NCI-H446 treated with DMSO at 0.1 percent for 48 hours (cell line): ENCODE results near the gene ATP9B.

Experiments
- DNase-seq: peaks from one replicate; lab custom pipeline; 2025; lab: John Stamatoyannopoulos, UW

Gene ATP9B

DNA sequence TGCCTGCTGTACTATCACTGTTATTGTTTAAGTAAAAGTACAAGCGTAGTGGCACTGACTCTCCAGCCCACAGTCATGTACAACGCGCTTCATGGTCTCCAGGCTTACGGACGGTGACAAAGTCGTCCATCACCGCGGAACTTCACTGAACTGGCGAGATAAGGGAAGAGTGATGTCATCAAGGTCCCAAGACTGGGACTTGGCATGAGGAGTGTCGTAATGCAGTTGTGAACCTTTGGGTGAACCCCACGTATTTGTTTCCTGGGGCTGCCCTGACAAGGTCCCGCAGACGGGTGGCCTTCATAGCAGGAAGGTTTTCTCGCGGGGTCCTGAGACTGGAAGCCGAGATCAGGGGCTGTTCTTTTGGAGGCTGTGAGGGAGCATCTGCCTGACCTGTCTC lies 343.8 kb downstream of the ATP9B start:
- DNase-seq: no peak

DNA sequence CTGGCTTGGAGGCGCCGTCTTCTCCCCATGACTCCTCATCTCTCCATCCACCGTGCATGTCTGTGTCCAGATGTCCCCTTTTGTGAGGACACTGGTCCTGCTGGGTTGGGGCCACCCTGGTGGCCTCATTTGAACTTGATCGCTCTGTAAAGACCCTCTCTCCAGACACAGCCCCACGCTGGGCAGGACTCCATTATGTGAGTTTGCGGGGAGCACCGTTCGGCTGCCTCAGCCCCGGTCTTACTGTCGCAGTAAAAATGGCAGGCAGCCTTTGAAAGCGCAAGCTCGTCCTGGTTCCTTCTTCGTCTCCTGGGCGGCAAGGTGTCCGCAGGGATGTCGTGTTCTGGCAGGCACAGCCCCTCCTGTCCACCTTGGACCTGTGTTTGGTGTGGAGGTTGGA lies 344.2 kb downstream of the ATP9B start:
- no peak for DNase-seq

DNA sequence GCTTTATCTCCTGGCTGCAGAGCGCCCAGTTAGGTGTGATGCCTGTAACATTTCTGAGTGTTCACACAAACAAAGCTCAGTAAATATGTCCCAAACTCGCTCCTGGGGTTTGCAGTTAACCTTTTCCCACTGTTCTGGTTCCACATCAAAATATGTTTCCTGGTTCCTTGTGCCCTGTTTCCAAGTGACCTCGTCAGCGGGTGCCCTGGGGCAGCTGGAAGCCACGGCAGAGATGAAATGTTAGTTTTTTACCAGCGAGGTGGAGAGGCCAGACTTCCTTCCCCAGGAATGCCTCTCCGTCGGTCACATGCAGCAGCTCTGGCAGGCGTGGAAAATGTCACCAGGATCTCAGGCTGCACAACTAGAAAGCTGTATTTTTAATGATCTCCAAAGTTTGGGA lies 344.7 kb downstream of the ATP9B start:
- DNase-seq: no peak

DNA sequence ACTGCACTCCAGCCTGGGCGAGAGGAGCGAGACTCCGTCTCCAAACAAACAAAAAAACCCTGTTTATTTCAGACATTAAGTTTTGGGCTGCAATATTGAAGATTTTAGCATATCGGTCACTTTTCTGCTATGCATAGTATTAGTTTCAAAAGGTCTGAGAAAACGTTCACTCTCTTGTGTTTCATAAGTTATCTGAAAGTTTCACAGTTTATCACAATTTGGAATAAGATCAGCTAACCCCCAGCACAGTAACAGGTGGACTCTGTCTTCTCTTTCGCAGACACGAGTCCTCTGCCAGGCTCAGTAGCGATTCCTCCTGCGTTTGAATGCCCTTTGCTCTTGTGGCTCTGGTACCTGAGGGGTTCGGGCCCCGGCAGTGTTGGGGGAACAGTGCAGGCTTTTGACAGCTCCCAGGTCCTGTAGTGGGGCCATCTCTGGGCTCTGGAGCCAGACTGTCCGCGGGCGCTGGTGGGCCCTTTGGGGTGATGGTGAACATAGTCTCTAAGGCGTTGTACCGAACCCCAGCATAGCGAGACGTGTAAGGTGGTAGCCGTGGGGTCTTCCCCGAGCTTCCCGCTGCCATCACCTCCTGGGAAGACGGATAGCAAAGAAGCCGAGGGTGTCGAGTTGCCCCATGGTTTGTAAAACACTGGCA lies 347.0 kb downstream of the ATP9B start:
- no peak for DNase-seq

GRCh38 chr18:79416677-79417052 lies 347.5 kb downstream of the ATP9B start:
- no peak for DNase-seq

GRCh38 chr18:79418236-79418635 lies 349.0 kb downstream of the ATP9B start:
- DNase-seq: no peak

DNA sequence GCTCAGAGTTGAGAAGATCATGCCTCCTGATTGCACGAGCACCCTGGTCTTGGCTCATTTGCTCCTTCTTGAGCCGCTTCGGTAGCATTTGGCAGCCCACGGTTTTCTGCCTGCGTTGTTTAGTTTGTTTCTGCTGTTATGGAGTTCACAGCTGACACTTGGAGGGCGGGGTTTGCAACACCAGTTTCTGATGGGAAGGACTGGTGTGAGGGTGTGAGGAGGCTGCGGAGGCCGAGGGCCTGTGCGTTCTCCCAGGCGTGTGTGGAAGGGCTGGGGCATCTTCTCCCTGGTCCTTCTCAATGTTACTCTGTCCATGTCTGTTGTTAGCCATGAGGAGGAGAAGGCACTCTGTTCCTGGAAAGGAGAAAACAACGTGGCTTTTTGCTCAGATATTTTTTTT lies 349.4 kb downstream of the ATP9B start:
- no peak for DNase-seq

DNA sequence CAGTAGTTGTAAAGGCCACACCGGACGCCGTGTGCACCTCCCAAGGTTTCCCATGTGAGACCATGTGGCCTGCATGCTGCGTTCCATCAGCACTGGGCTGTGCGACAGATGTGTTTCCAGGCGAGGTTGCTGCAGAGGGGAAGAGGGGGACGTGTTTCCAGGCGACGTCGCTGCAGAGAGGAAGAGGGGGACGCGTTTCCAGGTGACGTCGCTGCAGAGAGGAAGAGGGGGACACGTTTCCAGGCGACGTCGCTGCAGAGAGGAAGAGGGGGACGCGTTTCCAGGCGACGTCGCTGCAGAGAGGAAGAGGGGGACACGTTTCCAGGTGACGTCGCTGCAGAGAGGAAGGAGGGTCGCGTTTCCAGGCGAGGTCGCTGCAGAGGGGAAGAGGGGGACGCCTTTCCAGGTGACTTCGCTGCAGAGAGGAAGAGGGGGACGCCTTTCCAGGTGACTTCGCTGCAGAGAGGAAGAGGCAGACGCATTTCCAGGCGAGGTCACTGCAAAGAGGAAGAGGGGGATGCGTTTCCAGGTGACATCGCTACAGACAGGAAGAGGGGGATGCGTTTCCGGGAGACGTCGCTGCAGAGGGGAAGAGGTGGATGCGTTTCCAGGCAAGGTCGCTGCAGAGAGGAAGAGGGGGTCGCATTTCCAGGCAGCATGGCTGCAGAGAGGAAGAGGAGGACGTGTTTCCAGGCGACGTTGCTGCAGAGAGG lies 351.0 kb downstream of the ATP9B start:
- no peak for DNase-seq

DNA sequence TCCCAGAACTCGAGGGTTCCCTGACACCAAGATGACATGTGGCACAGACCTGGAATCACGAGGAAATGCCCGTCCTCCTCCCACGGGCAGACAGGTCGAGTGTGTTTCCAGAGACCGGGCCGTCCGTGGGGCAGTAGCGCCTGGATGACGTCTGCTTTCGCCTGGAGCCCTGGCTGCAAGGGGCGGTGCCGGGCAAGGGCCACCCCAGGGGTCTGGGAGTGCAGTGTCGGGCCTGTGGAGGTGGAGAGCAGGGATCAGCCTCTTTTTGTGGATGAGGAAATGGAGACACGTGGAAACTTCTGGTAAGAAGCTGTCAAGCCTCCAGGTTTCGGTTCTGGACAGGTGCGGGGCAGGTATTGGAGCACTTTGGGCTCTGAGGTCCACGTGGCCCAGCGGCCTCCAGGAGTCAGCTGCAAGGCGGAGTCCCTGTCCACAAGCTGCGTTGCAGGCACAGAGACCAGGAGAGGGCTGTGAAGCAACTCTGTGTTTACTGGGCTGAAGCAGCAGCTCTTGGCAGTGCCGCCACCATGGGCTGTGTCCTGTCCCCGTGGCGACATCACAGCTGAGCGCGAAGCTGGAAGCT lies 352.2 kb downstream of the ATP9B start:
- DNase-seq: no peak

GRCh38 chr18:79422022-79422782 lies 353.0 kb downstream of the ATP9B start:
- DNase-seq: no peak

GRCh38 chr18:79422783-79423165 lies 353.6 kb downstream of the ATP9B start:
- DNase-seq: no peak

DNA sequence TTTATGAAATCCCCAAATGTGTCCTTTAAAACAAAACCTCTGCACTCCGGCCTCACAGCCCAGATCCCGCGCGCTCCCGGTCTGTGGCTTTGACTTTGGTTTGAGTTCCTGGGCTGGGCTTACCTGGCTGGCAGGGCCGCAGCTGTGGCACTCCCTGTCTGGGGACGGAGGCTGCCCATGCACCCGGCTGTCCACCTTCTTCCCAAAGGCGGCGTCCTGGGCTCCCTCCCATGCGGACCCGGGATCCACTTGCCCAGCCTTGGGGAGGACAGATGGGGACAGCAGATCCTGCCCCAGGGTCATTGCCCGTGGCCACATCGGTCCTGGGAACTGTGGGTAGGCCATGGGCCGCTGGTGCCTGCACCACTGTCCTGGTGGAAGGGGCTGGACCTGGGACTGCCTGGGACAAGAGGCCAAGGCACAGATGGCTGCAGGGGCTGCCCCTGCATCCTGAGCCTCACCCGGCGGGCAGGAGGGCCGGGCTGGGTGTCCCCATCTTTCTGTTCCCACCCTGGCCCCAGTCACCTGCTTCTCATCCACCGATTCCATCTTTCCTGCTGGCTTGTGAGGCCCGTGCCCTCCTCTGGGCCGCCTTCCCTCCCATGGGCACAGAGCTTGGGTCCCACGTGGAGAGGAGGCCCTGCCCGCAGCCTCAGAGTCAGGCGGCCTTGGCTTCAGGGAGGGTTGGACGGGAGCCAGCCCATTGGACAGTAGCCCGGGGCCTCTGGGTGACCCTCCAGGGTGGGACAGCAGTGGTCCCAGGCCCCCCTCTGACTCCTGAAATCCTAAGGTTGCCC lies 354.2 kb downstream of the ATP9B start:
- DNase-seq: no peak

- DNase-seq: no peak
These were observed 354.9 kb downstream of the ATP9B start for GRCh38 chr18:79424008-79424565.

DNA sequence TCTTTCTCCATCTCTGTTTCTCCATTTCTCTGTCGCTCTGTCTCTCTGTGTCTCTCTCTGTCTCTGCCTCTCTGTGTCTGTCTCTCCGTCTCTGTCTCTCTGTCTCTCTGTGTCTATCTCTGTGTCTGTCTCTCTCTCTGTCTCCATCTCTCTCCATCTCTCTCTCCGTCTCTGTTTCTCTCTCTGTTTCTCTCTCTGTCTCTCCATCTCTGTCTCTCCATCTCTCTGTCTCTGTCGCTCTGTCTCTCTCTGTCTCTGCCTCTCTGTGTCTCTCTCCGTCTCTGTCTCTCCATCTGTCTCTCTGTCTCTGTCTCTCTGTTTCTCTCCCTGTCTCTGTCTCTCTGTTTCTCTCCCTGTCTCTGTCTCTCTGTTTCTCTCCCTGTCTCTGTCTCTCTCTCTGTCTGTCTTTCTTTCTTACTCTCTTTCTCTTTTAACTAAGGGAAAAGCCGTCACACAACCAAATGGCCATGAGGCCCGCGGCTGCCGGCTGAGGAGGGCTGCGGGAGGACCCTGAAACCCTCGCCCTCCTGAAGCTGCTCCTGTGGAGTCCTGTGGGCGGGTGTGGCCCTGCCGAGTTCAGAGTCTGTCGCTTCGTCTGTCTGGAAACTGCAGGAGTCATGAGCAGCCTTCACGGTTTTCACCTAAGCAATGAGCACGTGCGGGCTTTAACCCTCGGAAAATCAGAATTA lies 355.8 kb downstream of the ATP9B start:
- no peak for DNase-seq

DNA sequence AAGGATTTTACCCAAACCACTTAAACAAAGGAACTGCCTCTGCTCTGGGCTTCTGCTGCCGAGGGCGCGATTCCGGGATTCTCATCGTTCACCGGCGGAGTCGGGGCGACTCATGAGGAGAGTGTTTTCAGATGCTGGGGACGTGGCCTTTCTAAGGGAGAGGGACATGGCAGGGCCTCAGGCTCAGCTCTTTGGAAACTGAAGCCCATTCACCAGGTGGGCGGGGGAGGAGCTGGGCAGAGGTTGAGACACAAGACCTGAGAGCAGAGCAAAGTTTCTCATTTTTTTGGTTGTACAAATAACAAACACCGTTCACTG lies 356.3 kb downstream of the ATP9B start:
- DNase-seq: no peak

DNA sequence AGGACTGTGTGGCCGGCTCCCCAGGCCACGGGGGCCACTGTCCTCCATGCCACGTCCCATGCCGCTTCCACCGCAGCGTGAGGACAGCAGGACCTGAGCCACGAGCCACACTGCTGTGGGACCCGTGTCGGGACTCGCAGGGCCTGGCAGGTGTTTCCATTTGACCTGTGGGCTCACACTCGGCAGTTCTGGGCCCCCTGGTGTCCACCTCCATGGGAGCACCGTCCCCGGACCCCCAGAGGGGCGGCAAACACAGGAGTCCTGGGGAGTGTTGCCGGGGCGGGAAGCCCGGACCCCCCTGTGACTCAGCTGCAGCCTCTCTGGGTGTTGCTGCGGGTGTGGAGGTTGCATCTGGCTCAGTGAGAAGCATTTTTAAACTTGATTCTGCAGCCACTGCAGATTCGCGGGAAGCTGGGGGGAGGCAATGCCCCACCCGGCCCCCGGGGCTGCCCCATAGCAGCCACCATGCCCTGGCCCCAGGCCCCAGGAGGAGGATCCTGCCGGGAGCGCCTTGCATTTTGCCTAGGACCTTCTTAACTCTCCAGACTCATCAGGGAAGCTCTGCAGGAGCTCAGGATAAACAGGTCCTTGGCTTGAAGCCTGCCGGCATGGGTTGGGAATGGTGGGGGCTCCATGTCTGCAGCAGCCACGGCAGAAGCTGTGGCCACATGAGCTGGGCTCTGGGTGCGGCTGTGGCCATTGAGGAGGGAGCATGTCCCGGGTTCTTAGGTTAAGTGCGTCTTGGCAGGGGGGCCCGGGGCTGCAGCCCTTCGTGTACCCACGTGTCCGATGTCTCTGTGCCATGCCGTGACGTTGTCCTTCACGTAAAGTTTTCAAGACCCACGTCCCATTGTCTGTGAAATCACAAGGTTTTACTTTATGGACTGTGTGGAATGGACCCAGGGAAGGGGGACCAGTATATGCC lies 357.4 kb downstream of the ATP9B start:
- no peak for DNase-seq

DNA sequence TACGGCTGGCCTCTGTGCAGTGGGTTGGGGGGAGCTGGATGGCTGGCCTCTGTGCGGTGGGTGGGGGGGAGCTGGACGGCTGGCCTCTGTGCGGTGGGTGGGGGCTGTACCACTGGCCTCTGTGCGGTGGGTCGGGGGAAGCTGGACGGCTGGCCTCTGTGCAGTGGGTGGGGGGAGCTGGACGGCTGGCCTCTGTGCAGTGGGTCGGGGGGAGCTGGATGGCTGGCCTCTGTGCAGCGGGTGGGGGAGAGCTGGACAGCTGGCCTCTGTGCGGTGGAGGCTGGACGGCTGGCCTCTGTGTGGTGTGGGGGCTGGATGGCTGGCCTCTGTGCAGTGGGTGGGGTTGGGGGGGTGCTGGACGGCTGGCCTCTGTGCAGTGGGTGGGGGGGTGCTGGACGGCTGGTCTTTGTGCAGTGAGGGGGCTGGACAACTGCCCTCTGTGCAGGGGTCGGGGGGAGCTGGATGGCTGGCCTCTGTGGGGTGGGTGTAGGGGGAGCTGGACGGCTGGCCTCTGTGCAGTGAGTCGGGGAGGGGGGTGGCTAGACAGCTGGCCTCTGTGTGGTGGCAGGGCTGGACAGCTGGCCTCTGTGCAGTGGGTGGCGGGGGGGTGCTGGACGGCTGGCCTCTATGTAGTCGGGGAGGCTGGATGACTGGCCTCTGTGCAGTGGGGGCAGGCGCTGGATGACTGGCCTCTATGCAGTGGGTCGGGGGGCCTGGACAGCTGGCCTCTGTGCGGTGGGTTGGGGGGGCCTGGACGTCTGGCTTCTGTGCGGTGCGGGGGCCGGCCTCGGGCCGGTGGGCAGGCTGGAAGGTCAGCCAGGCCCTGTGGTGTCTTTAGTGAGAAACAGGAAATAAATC lies 358.4 kb downstream of the ATP9B start:
- no peak for DNase-seq
